Neuron (in vitro differentiated cells): ENCODE measurements around the gene HNRNPA1.

Experiments used
- H2AFZ ChIP-seq: one replicate; pipeline ENCODE4 v1.6.1; 2013; ENCODE audit warnings: low read depth, mild to moderate bottlenecking, inconsistent platforms, low read length, moderate library complexity
- H3K27me3 ChIP-seq: one replicate; pipeline ENCODE4 v1.6.1; 2013; ENCODE audit warnings: low read length; ENCODE audit not compliant: insufficient read depth
- H3K36me3 ChIP-seq: one replicate; pipeline ENCODE4 v1.6.1; 2013; ENCODE audit warnings: low read length; ENCODE audit not compliant: insufficient read depth
- H3K4me1 ChIP-seq: one replicate; pipeline ENCODE4 v1.6.1; 2013; ENCODE audit warnings: low read length; ENCODE audit not compliant: insufficient read depth
- H3K4me3 ChIP-seq: 2 replicates; pipeline ENCODE4 v1.5.1; 2013; ENCODE audit warnings: mild to moderate bottlenecking, low read length, moderate library complexity
- H3K9me3 ChIP-seq: one replicate; pipeline ENCODE4 v1.6.1; 2013; ENCODE audit warnings: low read length

Gene HNRNPA1

GRCh38 chr12:54259194-54260011 lies 21.1 kb upstream of the HNRNPA1 start:
- Histone ChIP-seq H3K4me3 (peak overlapping the region; percentile 64), H3K36me3 (peaks cover 34% of the 10 kb centered on the region), H3K9me3 (no peaks in the 10 kb centered on the region), H2AFZ (no peak overlapping the region), H3K4me1 (peaks cover 53% of the 10 kb centered on the region), H3K27me3 (no peaks in the 10 kb centered on the region)

GRCh38 chr12:54261815-54262402 lies 18.6 kb upstream of the HNRNPA1 start:
- H3K36me3 ChIP-seq, result peaks cover 12% of the 10 kb centered on the region
- peaks cover 53% of the 10 kb centered on the region for H3K4me1 ChIP-seq
- no peaks in the 10 kb centered on the region for H3K9me3 ChIP-seq
- H3K27me3 ChIP-seq, result no peaks in the 10 kb centered on the region
- H2AFZ ChIP-seq, result no peak overlapping the region
- no peak overlapping the region for H3K4me3 ChIP-seq

GRCh38 chr12:54262403-54262925 lies 18.1 kb upstream of the HNRNPA1 start:
- H3K4me1 ChIP-seq, result peaks cover 50% of the 10 kb centered on the region
- no peaks in the 10 kb centered on the region for H3K9me3 ChIP-seq
- no peak overlapping the region for H3K4me3 ChIP-seq
- H2AFZ ChIP-seq, result no peak overlapping the region
- H3K27me3 ChIP-seq, result no peaks in the 10 kb centered on the region
- peaks cover 7% of the 10 kb centered on the region for H3K36me3 ChIP-seq

- peaks cover 23% of the 10 kb centered on the region for H3K4me1 ChIP-seq
- peaks cover 12% of the 10 kb centered on the region for H3K36me3 ChIP-seq
- H3K4me3 ChIP-seq, result no peak overlapping the region
- no peak overlapping the region for H2AFZ ChIP-seq
- no peaks in the 10 kb centered on the region for H3K27me3 ChIP-seq
- no peaks in the 10 kb centered on the region for H3K9me3 ChIP-seq
Measured at GRCh38 chr12:54265364-54265812, 15.1 kb upstream of the HNRNPA1 start.

GRCh38 chr12:54266852-54267251 lies 13.7 kb upstream of the HNRNPA1 start:
- Histone ChIP-seq H3K4me3 (no peak overlapping the region), H2AFZ (no peak overlapping the region), H3K4me1 (peaks cover 16% of the 10 kb centered on the region), H3K36me3 (peaks cover 12% of the 10 kb centered on the region), H3K27me3 (no peaks in the 10 kb centered on the region), H3K9me3 (no peaks in the 10 kb centered on the region)

GRCh38 chr12:54270345-54270744 lies 10.2 kb upstream of the HNRNPA1 start:
- Histone ChIP-seq H3K27me3 (no peaks in the 10 kb centered on the region), H3K9me3 (no peaks in the 10 kb centered on the region), H3K36me3 (peaks cover 31% of the 10 kb centered on the region), H3K4me3 (no peak overlapping the region), H3K4me1 (no peaks in the 10 kb centered on the region), H2AFZ (no peak overlapping the region)

- Histone ChIP-seq H2AFZ (no peak overlapping the region), H3K4me3 (no peak overlapping the region), H3K27me3 (no peaks in the 10 kb centered on the region), H3K9me3 (no peaks in the 10 kb centered on the region), H3K36me3 (peaks cover 31% of the 10 kb centered on the region), H3K4me1 (no peaks in the 10 kb centered on the region)
Measured at GRCh38 chr12:54272214-54272613, 8.3 kb upstream of the HNRNPA1 start.

- Histone ChIP-seq H3K9me3 (no peaks in the 10 kb centered on the region), H3K4me3 (no peak overlapping the region), H2AFZ (no peak overlapping the region), H3K4me1 (peaks cover 6% of the 10 kb centered on the region), H3K27me3 (no peaks in the 10 kb centered on the region), H3K36me3 (peaks cover 31% of the 10 kb centered on the region)
Measured at GRCh38 chr12:54273981-54274380, 6.5 kb upstream of the HNRNPA1 start.

- Histone ChIP-seq H3K4me3 (no peak overlapping the region), H3K36me3 (peaks cover 26% of the 10 kb centered on the region), H2AFZ (no peak overlapping the region), H3K9me3 (no peaks in the 10 kb centered on the region), H3K27me3 (no peaks in the 10 kb centered on the region), H3K4me1 (peaks cover 6% of the 10 kb centered on the region)
Measured at GRCh38 chr12:54276368-54276767, 4.2 kb upstream of the HNRNPA1 start.

- Histone ChIP-seq H3K36me3 (peaks cover 33% of the 10 kb centered on the region), H3K27me3 (no peaks in the 10 kb centered on the region), H3K4me3 (peak overlapping the region; percentile 67), H3K4me1 (peaks cover 15% of the 10 kb centered on the region), H2AFZ (no peak overlapping the region), H3K9me3 (no peaks in the 10 kb centered on the region)
Measured at GRCh38 chr12:54277823-54278276, 2.7 kb upstream of the HNRNPA1 start.

- H3K4me3 ChIP-seq, result peak overlapping the region; percentile 67
- H3K36me3 ChIP-seq, result peaks cover 37% of the 10 kb centered on the region
- H3K9me3 ChIP-seq, result no peaks in the 10 kb centered on the region
- H3K27me3 ChIP-seq, result no peaks in the 10 kb centered on the region
- peaks cover 28% of the 10 kb centered on the region for H3K4me1 ChIP-seq
- H2AFZ ChIP-seq, result no peak overlapping the region
Measured at GRCh38 chr12:54279227-54279631, 1.3 kb upstream of the HNRNPA1 start.

GRCh38 chr12:54279632-54280467 lies 676 bp upstream of the HNRNPA1 start, which contains the start of gene CBX5:
Gene CBX5, minus strand, starts transcription at chr12:54280122. Its CDS starts 22,472 bp downstream, at chr12:54257650.
- peaks cover 30% of the 10 kb centered on the region for H3K4me1 ChIP-seq
- no peaks in the 10 kb centered on the region for H3K27me3 ChIP-seq
- H3K36me3 ChIP-seq, result peaks cover 38% of the 10 kb centered on the region
- peak within 1 kb of the TSS; percentile 67 for H3K4me3 ChIP-seq
- H2AFZ ChIP-seq, result no peak within 1 kb of the TSS
- no peaks in the 10 kb centered on the region for H3K9me3 ChIP-seq
